Spleen (tissue), 7 donors: ENCODE data around the gene ZNRF2.

Experiments used
- CTCF ChIP-seq, 11 experiments: fragments of 200-600 bp in 7 of 11; fragments of 450-650 bp in 4 of 11; sonication (generic) in 4 of 11; IDR thresholded peaks in 8 of 11; conservative IDR thresholded peaks in 3 of 11; 1 replicate in 7 of 11; 2 replicates in 4 of 11; pipeline versions ENCODE4 v1.4.0 to v1.8.0; 2016 to 2021; ENCODE audit warnings: antibody characterized with exemption in 11 of 11, inconsistent platforms in 4 of 11, mild to moderate bottlenecking in 1 of 11
- POLR2A ChIP-seq, 3 donors: fragments of 450-650 bp; IDR thresholded peaks; one replicate each; pipeline ENCODE4 v1.5.1; 2017; ENCODE audit warnings: antibody characterized with exemption in 3 of 3, mild to moderate bottlenecking in 1 of 3
- donor health status: DM: no; HTN: no; CAD: no; lungs with moderate emphysema.
- donor health status: DM: no; HTN: no; CAD: no.
- donor health status: DM: no; HTN: no; CAD: no.

DNA sequence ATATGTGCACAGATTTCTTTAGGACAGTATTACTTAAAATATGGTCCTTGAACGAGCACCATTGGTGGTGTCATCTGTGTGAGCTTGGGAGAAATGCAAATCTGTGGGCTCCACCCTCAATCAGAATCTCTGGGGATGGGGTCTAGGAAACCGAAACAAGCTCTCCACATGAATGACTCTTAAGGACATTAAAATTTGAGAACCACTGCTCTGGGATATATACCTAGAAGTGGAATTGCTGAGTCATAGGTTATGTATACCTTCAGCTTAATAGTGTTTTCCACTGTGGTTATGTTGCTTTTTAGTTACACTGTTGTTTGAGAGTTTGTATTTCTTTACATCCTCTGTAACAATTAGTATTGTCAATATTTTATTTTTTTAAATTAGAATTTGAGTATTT, 24.0 kb downstream of the ZNRF2 start:
- no peak for TF ChIP-seq CTCF (IDR thresholded peaks at IDR 0.05 in 8 of 11, conservative IDR thresholded peaks at IDR 0.05 in 3 of 11)
- no peak for TF ChIP-seq POLR2A (IDR thresholded peaks at IDR 0.05)
